Activated CD4-positive, alpha-beta memory T cell treated with anti-CD3 and anti-CD28 coated beads for 36 hours (primary cell): ENCODE measurements around the gene OST4. TPM values are rescaled to one million over a fixed set of nuclear protein-coding genes. Genes with fewer than 3 reads are reported as not detected.

Source experiments
- CTCF ChIA-PET: fragments of 350-600 bp; sonication (Branson Sonifier 250); formaldehyde crosslinking; loops from one replicate; lab custom pipeline; 2021; ENCODE audit warnings: antibody characterized with exemption, inconsistent platforms; lab: Charles Lee
- POLR2A ChIA-PET: fragments of 350-600 bp; sonication (Branson Sonifier 250); formaldehyde crosslinking; loops from one replicate; lab custom pipeline; 2021; ENCODE audit warnings: antibody characterized with exemption; lab: Charles Lee
- DNase-seq: peaks from one replicate; pipeline ENCODE4 v3.0.0-alpha.2; 2020
- H3K27ac Mint-ChIP-seq: one replicate; pipeline ENCODE4 v1.8.0; 2021; ENCODE audit warnings: mixed read lengths
- H3K27me3 Mint-ChIP-seq: one replicate; pipeline ENCODE4 v1.8.0; 2021; ENCODE audit warnings: mixed read lengths
- H3K36me3 Mint-ChIP-seq: one replicate; pipeline ENCODE4 v1.8.0; 2021; ENCODE audit warnings: mixed read lengths
- H3K4me1 Mint-ChIP-seq: one replicate; pipeline ENCODE4 v1.8.0; 2021; ENCODE audit warnings: low read depth, mixed read lengths
- H3K4me3 Mint-ChIP-seq: one replicate; pipeline ENCODE4 v1.8.0; 2021; ENCODE audit warnings: mild to moderate bottlenecking, mixed read lengths
- H3K9me3 Mint-ChIP-seq: one replicate; pipeline ENCODE4 v1.8.0; 2021; ENCODE audit warnings: mixed read lengths
- intact Hi-C: fragments of 100-400 bp; cut with micrococcal nuclease; formaldehyde crosslinking; loops from one replicate; pipeline ENCODE4 v1.15.1; 2023
- total RNA-seq, 2 experiments: library from RNA; stranded (reverse); gene quantifications; one replicate each; pipeline ENCODE4 v1.2.3, GENCODE V29; 2021

Gene OST4
- total RNA-seq, 2 experiments from 2014 or later: 307 to 310 TPM

DNA sequence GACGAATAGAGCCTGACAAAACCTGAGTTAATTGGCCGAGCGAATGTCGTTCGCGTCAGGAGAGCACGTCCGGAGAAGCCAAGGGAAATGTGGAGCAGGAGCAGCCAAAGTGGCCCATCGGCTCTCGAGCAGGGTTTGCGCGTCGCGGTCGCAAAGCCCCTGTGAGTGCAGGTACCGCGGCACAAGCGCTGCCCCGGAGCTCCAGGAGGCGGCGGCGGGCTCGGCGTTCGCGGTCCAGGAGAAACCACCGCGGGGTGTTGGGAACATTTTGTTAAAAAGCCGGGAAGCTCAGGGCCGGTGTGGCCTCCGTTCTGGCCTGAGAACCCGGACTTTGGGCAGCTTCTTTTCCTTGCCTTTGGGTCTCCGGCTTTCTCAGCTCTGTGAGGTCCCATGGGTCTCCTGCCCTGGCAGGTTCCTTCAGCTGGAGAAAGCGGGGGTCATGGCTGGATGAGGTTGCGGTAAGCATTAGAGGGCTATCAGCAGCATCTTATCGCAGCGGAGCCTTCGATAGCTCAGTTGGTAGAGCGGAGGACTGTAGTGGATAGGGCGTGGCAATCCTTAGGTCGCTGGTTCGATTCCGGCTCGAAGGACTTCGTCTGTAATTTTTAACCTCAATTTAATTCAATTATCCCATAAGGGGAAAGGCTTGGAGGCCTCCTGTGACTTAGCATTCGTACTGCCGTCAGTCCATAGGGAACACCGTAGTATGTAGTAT, 21.0 kb downstream of the OST4 start:
- Mint-ChIP-seq H3K27me3 (peaks cover 8% of the 10 kb centered on the region), H3K4me1 (peaks cover 18% of the 10 kb centered on the region), H3K9me3 (peaks cover 5% of the 10 kb centered on the region), H3K36me3 (peaks cover 15% of the 10 kb centered on the region), H3K27ac (peak overlapping the region; percentile 100), H3K4me3 (peak overlapping the region; percentile 98)
- ChIA-PET CTCF (interaction anchor here (0.8 to 3.0 kb wide), 16 partner anchors 11 to 204 kb away, joined by 3 to 16 read pairs (median 5); partner anchors contain the start of genes ABHD1, KHK, OST4 and PREB), POLR2A (interaction anchor here (0.7 to 2.6 kb wide), 11 partner anchors 8 to 329 kb away, joined by 3 to 19 read pairs (median 4); partner anchors contain the start of genes ATRAID, GTF3C2, OST4 and SLC5A6)
- DNase-seq: peak; percentile 97
- intact Hi-C loops: loop anchor here (1.0 to 10.0 kb wide), 5 partner anchors 18 to 266 kb away; partner anchors contain the start of genes ABHD1, ATRAID, CENPA and KHK

DNA sequence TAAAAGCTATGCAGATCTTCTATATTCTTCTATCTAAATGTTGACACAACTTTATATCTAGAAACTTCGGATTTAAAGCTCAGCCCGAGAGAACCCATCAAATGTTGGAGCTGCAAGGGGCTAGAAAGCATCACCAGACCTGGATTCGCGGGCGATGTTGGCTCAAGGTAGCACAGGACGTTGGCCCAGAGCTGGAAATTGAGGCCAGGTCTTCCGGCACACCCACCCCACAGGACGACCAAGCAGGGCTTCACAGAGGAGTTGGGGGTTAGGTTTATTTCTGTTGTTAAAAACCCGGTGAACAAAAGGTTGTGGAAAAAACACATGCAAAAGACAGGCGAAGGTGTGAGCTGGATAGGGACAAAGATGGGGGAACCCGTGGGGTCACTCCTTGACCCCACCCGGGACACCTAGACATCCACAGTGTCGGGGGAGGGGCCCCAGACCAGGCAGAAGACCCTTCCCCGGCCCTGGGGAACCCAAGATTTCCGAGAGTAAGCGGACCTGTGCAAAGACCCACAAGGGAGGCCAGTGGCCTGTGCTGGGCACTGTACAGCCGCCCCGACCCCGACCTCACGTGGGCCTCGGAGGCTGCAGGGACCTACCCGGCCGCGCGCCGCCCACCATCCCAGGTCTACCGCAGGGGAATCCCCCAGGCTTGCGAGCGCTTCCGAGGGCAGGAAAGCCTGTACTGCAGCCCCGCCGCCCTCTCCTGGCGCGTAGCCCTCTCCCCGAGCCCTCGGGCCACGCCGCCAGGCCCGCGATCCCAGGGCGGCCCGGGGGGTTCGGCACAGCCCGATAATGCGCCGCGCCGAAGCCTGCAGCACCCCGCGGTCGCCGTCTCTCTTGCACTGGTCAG, 21.8 kb downstream of the OST4 start:
- H3K27ac Mint-ChIP-seq: peak overlapping the region; percentile 100
- POLR2A ChIA-PET: interaction anchor here (0.7 to 2.2 kb wide), 4 partner anchors 9 to 307 kb away, joined by 3 to 14 read pairs (median 4); partner anchors contain the start of genes GTF3C2, OST4 and TMEM214
- peak overlapping the region; percentile 98 for H3K4me3 Mint-ChIP-seq
- CTCF ChIA-PET: interaction anchor here (1.0 to 3.0 kb wide), 9 partner anchors 10 to 204 kb away, joined by 3 to 16 read pairs (median 6); partner anchors contain the start of genes ABHD1, KHK, OST4 and PREB
- intact Hi-C loops: loop anchor here (1.0 to 10.0 kb wide), 5 partner anchors 17 to 265 kb away; partner anchors contain the start of genes ABHD1, ATRAID, CENPA and KHK
- peaks cover 18% of the 10 kb centered on the region for H3K4me1 Mint-ChIP-seq
- H3K9me3 Mint-ChIP-seq: peaks cover 5% of the 10 kb centered on the region
- peaks cover 12% of the 10 kb centered on the region for H3K36me3 Mint-ChIP-seq
- DNase-seq: peak; percentile 79
- peaks cover 8% of the 10 kb centered on the region for H3K27me3 Mint-ChIP-seq

DNA sequence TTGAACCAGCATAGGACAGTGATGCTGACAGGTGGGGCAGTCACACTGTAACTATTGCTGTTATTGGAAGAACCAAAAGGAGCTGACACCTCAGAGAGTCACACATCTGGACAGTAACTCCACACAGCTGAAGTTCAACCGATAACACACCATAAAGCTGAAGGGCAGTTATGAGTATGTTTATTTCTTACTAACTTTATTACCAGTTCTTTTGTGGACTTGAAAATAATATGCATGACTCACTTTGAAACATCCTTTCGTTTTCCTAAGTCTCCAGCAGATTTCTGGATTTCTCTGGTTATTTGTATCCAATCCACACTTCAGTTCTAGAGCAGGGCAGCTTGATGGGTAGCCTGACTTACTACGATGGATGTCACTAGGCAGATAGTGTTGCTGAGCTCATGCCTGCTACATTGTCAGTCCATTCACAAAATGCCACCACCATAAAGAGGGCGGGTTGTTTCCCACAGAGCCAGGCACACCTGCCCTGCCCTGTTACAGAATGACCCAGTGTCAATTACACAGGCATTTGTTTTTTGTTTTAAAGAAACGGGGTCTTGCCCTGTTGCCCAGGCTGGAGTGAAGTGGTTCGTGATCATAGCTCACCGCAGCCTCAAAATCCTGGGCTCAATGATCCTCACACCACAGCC, 28.3 kb downstream of the OST4 start:
- H3K27ac Mint-ChIP-seq: no peak overlapping the region
- no peaks in the 10 kb centered on the region for H3K9me3 Mint-ChIP-seq
- CTCF ChIA-PET: no interaction called here
- DNase-seq: no peak
- POLR2A ChIA-PET: no interaction called here
- peaks cover 29% of the 10 kb centered on the region for H3K36me3 Mint-ChIP-seq
- intact Hi-C loops: no loop called here
- H3K27me3 Mint-ChIP-seq: no peaks in the 10 kb centered on the region
- no peak overlapping the region for H3K4me3 Mint-ChIP-seq
- H3K4me1 Mint-ChIP-seq: peaks cover 4% of the 10 kb centered on the region

GRCh38 chr2:27042159-27042661, 29.2 kb downstream of the OST4 start:
- intact Hi-C loops: no loop called here
- H3K27ac Mint-ChIP-seq: peak overlapping the region; percentile 12
- peaks cover 3% of the 10 kb centered on the region for H3K4me1 Mint-ChIP-seq
- POLR2A ChIA-PET: no interaction called here
- no peaks in the 10 kb centered on the region for H3K9me3 Mint-ChIP-seq
- H3K4me3 Mint-ChIP-seq: no peak overlapping the region
- no peaks in the 10 kb centered on the region for H3K27me3 Mint-ChIP-seq
- no peak for DNase-seq
- H3K36me3 Mint-ChIP-seq: peaks cover 34% of the 10 kb centered on the region
- CTCF ChIA-PET: no interaction called here

GRCh38 chr2:27041752-27042151, 29.7 kb downstream of the OST4 start:
- POLR2A ChIA-PET: no interaction called here
- peak overlapping the region; percentile 12 for H3K27ac Mint-ChIP-seq
- peaks cover 3% of the 10 kb centered on the region for H3K4me1 Mint-ChIP-seq
- peaks cover 37% of the 10 kb centered on the region for H3K36me3 Mint-ChIP-seq
- H3K9me3 Mint-ChIP-seq: no peaks in the 10 kb centered on the region
- intact Hi-C loops: no loop called here
- no peaks in the 10 kb centered on the region for H3K27me3 Mint-ChIP-seq
- no peak for DNase-seq
- no peak overlapping the region for H3K4me3 Mint-ChIP-seq
- CTCF ChIA-PET: no interaction called here

DNA sequence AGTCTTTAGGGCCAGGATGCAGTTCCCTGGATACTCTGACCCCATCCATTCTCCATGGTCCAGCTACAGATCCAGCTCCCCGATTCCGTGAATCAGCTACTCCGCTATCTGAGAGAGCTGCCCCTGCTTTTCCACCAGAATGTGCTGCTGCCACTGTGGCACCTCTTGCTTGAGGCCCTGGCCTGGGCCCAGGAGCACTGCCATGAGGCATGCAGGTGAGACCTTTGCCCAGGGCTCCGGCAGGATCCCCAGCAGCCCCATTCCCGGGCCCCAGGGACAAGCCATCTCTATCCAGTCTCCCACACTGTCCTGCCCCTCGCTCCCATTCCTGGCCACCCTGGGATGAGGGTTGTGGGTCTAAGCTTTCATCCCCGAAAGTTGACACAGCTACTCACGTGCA, 31.2 kb downstream of the OST4 start:
- intact Hi-C loops: no loop called here
- H3K4me3 Mint-ChIP-seq: no peak overlapping the region
- no peak overlapping the region for H3K27ac Mint-ChIP-seq
- H3K9me3 Mint-ChIP-seq: no peaks in the 10 kb centered on the region
- POLR2A ChIA-PET: no interaction called here
- DNase-seq: no peak
- CTCF ChIA-PET: interaction anchor here (1.1 kb wide), 1 partner anchor 10 kb away, joined by 5 read pairs; the partner anchor contains the start of gene AGBL5
- H3K27me3 Mint-ChIP-seq: no peaks in the 10 kb centered on the region
- H3K4me1 Mint-ChIP-seq: peaks cover 3% of the 10 kb centered on the region
- H3K36me3 Mint-ChIP-seq: peaks cover 49% of the 10 kb centered on the region

DNA sequence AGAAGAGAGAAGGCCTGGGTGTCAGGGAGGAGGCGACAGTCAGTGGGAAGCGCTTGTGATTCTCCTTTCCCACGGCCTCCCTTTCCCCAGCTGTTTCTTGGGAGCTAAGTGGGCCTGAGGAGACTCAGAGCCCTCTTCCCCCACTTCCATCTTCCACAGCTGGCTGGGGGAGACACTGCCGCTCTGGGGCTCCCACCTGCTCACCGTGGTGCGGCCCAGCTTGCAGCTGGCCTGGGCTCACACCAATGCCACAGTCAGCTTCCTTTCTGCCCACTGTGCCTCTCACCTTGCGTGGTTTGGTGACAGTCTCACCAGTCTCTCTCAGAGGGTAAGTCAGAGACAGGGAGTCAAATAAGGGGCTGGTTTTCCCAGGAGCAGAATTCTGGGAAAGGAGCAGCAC, 31.6 kb downstream of the OST4 start:
- ChIA-PET POLR2A (no interaction called here), CTCF (interaction anchor here (1.1 to 1.7 kb wide), 2 partner anchors 11 to 23 kb away, joined by 5 read pairs; partner anchors contain the start of gene AGBL5)
- H3K36me3 Mint-ChIP-seq: peaks cover 54% of the 10 kb centered on the region
- no peak overlapping the region for H3K4me3 Mint-ChIP-seq
- H3K4me1 Mint-ChIP-seq: peaks cover 7% of the 10 kb centered on the region
- H3K9me3 Mint-ChIP-seq: no peaks in the 10 kb centered on the region
- H3K27ac Mint-ChIP-seq: no peak overlapping the region
- no peaks in the 10 kb centered on the region for H3K27me3 Mint-ChIP-seq
- intact Hi-C loops: no loop called here
- no peak for DNase-seq

- H3K4me1 Mint-ChIP-seq: peaks cover 7% of the 10 kb centered on the region
- H3K9me3 Mint-ChIP-seq: no peaks in the 10 kb centered on the region
- POLR2A ChIA-PET: no interaction called here
- no peaks in the 10 kb centered on the region for H3K27me3 Mint-ChIP-seq
- H3K4me3 Mint-ChIP-seq: no peak overlapping the region
- H3K27ac Mint-ChIP-seq: no peak overlapping the region
- intact Hi-C loops: no loop called here
- H3K36me3 Mint-ChIP-seq: peaks cover 51% of the 10 kb centered on the region
- CTCF ChIA-PET: interaction anchor here (0.5 to 1.7 kb wide), 3 partner anchors 11 to 331 kb away, joined by 3 to 5 read pairs (median 5); partner anchors contain the start of gene AGBL5
- no peak for DNase-seq
Observed at GRCh38 chr2:27039426-27039825, 32.0 kb downstream of the OST4 start.

DNA sequence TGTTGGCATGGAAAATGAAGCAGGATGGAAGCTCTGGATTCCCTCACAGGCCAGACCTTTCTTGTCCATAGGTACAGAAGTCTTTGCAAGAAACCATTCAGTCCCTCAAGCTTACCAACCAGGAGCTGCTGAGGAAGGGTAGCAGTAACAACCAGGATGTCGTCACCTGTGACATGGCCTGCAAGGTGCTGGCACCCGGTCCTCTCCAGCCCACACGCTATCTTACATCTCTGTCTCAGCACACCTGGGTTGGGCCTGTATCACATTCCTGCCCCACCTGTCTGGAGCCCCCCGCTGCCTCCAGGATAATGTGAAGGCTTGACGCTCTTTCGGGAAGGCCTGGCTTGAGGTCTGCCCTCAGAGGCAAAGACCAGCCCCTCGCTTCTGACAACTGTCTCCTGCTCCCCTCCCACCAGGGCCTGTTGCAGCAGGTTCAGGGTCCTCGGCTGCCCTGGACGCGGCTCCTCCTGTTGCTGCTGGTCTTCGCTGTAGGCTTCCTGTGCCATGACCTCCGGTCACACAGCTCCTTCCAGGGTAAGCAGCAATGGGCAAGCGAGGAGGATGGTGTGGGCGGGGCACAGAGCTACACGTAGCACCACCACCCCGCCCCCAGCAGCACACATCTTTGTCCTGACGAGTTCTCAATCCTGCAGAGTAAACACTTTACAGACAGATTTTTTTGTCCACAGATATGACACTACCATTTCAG, 32.7 kb downstream of the OST4 start:
- intact Hi-C loops: no loop called here
- Mint-ChIP-seq H3K9me3 (no peaks in the 10 kb centered on the region), H3K4me1 (peaks cover 13% of the 10 kb centered on the region), H3K36me3 (peaks cover 51% of the 10 kb centered on the region), H3K4me3 (no peak overlapping the region), H3K27me3 (no peaks in the 10 kb centered on the region), H3K27ac (no peak overlapping the region)
- no peak for DNase-seq
- ChIA-PET CTCF (interaction anchor here (0.5 to 1.7 kb wide), 2 partner anchors 22 to 330 kb away, joined by 3 to 5 read pairs; no protein-coding TSS in a partner anchor), POLR2A (no interaction called here)

- DNase-seq: no peak
- ChIA-PET CTCF (no interaction called here), POLR2A (no interaction called here)
- intact Hi-C loops: no loop called here
- Mint-ChIP-seq H3K27ac (no peak overlapping the region), H3K4me1 (peaks cover 16% of the 10 kb centered on the region), H3K36me3 (peaks cover 51% of the 10 kb centered on the region), H3K4me3 (no peak overlapping the region), H3K9me3 (no peaks in the 10 kb centered on the region), H3K27me3 (no peaks in the 10 kb centered on the region)
Observed at GRCh38 chr2:27038012-27038411, 33.4 kb downstream of the OST4 start.
